Esophagus muscularis mucosa (tissue), 3 donors: ENCODE results near the gene TNFRSF19.

Experiments used
- CTCF ChIP-seq, 3 experiments: fragments of 200-600 bp in 2 of 3; fragments of 450-650 bp in 1 of 3; sonication (generic) in 2 of 3; IDR thresholded peaks; one replicate each; pipeline ENCODE4 v1.5.1; 2017 to 2019; ENCODE audit warnings: antibody characterized with exemption in 3 of 3, mild to moderate bottlenecking in 2 of 3, moderate library complexity in 1 of 3
- POLR2A ChIP-seq: fragments of 450-650 bp; IDR thresholded peaks from one replicate; pipeline ENCODE4 v1.6.1; 2017; ENCODE audit warnings: antibody characterized with exemption, moderate library complexity, mild to moderate bottlenecking, low read depth

GRCh38 chr13:23572836-23573235 is 2.6 kb downstream of the TNFRSF19 start:
- no peak for TF ChIP-seq POLR2A
- no peak for TF ChIP-seq CTCF (IDR thresholded peaks at IDR 0.05)
